NB4 (cell line): Measurements from ENCODE around the gene CAPN10.

Experiments
- MYC ChIP-seq: IDR thresholded peaks from 2 replicates; pipeline ENCODE4 v1.6.1; 2011; ENCODE audit warnings: low read depth, low read length
- POLR2A ChIP-seq: IDR thresholded peaks from 2 replicates; pipeline ENCODE4 v1.6.1; 2011; ENCODE audit warnings: mild to moderate bottlenecking; ENCODE audit not compliant: insufficient read length; ENCODE audit errors: extremely low read depth
- TF ChIP-seq, protein P1 (sequence below): IDR thresholded peaks from one replicate; pipeline ENCODE4 v1.5.1; 2012; ENCODE audit warnings: low read depth, low read length

- TF ChIP-seq, protein P1, sequence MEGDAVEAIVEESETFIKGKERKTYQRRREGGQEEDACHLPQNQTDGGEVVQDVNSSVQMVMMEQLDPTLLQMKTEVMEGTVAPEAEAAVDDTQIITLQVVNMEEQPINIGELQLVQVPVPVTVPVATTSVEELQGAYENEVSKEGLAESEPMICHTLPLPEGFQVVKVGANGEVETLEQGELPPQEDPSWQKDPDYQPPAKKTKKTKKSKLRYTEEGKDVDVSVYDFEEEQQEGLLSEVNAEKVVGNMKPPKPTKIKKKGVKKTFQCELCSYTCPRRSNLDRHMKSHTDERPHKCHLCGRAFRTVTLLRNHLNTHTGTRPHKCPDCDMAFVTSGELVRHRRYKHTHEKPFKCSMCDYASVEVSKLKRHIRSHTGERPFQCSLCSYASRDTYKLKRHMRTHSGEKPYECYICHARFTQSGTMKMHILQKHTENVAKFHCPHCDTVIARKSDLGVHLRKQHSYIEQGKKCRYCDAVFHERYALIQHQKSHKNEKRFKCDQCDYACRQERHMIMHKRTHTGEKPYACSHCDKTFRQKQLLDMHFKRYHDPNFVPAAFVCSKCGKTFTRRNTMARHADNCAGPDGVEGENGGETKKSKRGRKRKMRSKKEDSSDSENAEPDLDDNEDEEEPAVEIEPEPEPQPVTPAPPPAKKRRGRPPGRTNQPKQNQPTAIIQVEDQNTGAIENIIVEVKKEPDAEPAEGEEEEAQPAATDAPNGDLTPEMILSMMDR, result no peak
- no peak for TF ChIP-seq POLR2A
- TF ChIP-seq MYC, result no peak
Observed at GRCh38 chr2:240591226-240591625, 4.7 kb downstream of the CAPN10 start.
